ENCODE measurements around the gene GOLT1A. TPM values are rescaled to one million over a fixed set of nuclear protein-coding genes. Genes with fewer than 3 reads are reported as not detected.

The GOLT1A gene
- total and polyA plus RNA-seq, 2 of the 8 experiments (the other 6 are each of a cell fraction or from before 2014, with no cell fraction given): 7.5 to 8.5 TPM

DNA sequence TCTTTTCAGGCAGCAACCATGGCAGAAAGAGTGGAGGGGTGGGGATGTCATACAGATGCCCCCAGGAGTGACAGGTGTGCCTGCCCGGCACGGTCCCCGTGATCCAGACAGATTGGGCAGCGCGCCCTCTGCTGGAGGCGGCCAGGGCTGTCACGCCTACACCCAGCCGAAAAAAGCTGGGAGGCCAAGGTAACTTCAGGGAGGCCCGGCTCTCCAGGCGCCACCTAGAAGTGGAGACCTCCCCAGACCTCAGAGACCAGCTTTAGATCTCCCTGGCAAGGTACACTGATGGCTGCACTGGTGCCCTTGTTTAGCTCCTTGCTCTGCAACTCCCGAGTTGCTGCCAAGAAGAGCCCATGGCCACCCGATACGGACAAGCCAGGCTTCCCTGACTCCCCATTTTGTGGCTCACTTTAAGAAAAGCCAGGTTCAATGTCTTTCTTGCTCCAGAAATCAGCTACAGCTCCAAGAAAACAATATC is 6.6 kb downstream of the GOLT1A start (continued):
- TF ChIP-seq, protein P1, sequence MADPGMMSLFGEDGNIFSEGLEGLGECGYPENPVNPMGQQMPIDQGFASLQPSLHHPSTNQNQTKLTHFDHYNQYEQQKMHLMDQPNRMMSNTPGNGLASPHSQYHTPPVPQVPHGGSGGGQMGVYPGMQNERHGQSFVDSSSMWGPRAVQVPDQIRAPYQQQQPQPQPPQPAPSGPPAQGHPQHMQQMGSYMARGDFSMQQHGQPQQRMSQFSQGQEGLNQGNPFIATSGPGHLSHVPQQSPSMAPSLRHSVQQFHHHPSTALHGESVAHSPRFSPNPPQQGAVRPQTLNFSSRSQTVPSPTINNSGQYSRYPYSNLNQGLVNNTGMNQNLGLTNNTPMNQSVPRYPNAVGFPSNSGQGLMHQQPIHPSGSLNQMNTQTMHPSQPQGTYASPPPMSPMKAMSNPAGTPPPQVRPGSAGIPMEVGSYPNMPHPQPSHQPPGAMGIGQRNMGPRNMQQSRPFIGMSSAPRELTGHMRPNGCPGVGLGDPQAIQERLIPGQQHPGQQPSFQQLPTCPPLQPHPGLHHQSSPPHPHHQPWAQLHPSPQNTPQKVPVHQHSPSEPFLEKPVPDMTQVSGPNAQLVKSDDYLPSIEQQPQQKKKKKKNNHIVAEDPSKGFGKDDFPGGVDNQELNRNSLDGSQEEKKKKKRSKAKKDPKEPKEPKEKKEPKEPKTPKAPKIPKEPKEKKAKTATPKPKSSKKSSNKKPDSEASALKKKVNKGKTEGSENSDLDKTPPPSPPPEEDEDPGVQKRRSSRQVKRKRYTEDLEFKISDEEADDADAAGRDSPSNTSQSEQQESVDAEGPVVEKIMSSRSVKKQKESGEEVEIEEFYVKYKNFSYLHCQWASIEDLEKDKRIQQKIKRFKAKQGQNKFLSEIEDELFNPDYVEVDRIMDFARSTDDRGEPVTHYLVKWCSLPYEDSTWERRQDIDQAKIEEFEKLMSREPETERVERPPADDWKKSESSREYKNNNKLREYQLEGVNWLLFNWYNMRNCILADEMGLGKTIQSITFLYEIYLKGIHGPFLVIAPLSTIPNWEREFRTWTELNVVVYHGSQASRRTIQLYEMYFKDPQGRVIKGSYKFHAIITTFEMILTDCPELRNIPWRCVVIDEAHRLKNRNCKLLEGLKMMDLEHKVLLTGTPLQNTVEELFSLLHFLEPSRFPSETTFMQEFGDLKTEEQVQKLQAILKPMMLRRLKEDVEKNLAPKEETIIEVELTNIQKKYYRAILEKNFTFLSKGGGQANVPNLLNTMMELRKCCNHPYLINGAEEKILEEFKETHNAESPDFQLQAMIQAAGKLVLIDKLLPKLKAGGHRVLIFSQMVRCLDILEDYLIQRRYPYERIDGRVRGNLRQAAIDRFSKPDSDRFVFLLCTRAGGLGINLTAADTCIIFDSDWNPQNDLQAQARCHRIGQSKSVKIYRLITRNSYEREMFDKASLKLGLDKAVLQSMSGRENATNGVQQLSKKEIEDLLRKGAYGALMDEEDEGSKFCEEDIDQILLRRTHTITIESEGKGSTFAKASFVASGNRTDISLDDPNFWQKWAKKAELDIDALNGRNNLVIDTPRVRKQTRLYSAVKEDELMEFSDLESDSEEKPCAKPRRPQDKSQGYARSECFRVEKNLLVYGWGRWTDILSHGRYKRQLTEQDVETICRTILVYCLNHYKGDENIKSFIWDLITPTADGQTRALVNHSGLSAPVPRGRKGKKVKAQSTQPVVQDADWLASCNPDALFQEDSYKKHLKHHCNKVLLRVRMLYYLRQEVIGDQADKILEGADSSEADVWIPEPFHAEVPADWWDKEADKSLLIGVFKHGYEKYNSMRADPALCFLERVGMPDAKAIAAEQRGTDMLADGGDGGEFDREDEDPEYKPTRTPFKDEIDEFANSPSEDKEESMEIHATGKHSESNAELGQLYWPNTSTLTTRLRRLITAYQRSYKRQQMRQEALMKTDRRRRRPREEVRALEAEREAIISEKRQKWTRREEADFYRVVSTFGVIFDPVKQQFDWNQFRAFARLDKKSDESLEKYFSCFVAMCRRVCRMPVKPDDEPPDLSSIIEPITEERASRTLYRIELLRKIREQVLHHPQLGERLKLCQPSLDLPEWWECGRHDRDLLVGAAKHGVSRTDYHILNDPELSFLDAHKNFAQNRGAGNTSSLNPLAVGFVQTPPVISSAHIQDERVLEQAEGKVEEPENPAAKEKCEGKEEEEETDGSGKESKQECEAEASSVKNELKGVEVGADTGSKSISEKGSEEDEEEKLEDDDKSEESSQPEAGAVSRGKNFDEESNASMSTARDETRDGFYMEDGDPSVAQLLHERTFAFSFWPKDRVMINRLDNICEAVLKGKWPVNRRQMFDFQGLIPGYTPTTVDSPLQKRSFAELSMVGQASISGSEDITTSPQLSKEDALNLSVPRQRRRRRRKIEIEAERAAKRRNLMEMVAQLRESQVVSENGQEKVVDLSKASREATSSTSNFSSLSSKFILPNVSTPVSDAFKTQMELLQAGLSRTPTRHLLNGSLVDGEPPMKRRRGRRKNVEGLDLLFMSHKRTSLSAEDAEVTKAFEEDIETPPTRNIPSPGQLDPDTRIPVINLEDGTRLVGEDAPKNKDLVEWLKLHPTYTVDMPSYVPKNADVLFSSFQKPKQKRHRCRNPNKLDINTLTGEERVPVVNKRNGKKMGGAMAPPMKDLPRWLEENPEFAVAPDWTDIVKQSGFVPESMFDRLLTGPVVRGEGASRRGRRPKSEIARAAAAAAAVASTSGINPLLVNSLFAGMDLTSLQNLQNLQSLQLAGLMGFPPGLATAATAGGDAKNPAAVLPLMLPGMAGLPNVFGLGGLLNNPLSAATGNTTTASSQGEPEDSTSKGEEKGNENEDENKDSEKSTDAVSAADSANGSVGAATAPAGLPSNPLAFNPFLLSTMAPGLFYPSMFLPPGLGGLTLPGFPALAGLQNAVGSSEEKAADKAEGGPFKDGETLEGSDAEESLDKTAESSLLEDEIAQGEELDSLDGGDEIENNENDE (IDR thresholded peaks at IDR 0.05; ENCODE audit: insufficient replicate concordance, low read length): no peak
- TF ChIP-seq, protein P2, sequence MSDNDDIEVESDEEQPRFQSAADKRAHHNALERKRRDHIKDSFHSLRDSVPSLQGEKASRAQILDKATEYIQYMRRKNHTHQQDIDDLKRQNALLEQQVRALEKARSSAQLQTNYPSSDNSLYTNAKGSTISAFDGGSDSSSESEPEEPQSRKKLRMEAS (IDR thresholded peaks at IDR 0.05): peak; percentile 69
- TF ChIP-seq, protein P3, sequence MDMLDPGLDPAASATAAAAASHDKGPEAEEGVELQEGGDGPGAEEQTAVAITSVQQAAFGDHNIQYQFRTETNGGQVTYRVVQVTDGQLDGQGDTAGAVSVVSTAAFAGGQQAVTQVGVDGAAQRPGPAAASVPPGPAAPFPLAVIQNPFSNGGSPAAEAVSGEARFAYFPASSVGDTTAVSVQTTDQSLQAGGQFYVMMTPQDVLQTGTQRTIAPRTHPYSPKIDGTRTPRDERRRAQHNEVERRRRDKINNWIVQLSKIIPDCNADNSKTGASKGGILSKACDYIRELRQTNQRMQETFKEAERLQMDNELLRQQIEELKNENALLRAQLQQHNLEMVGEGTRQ (IDR thresholded peaks at IDR 0.05; ENCODE audit: low read length): no peak
